Parathyroid adenoma (tissue), 2 donors: Measurements from ENCODE around the gene CHPF2.
A peak's percentile ranks its signal among the peaks of the same experiment; 100 is the strongest.

ENCODE experiments used
- H2AFZ ChIP-seq: fragments of 300-600 bp; sonication (generic); one replicate; pipeline ENCODE4 v1.7.0; 2017; ENCODE audit warnings: antibody characterized with exemption, mild to moderate bottlenecking
- H3K27ac ChIP-seq: fragments of 300-600 bp; sonication (generic); one replicate; pipeline ENCODE4 v1.7.0; 2017
- H3K27me3 ChIP-seq: fragments of 300-600 bp; sonication (generic); one replicate; pipeline ENCODE4 v1.7.0; 2017; ENCODE audit warnings: low read length; ENCODE audit not compliant: control insufficient read depth, insufficient read depth
- H3K36me3 ChIP-seq: fragments of 300-600 bp; sonication (generic); one replicate; pipeline ENCODE4 v1.7.0; 2017; ENCODE audit warnings: low read length; ENCODE audit not compliant: control insufficient read depth, insufficient read depth
- H3K4me1 ChIP-seq: fragments of 300-600 bp; sonication (generic); one replicate; pipeline ENCODE4 v1.7.0; 2017; ENCODE audit warnings: control low read depth
- H3K4me2 ChIP-seq: fragments of 300-600 bp; sonication (generic); one replicate; pipeline ENCODE4 v1.7.0; 2017; ENCODE audit warnings: low read length
- H3K4me3 ChIP-seq: fragments of 300-600 bp; sonication (generic); one replicate; pipeline ENCODE4 v1.7.0; 2017; ENCODE audit warnings: low read depth, low read length
- H3K79me2 ChIP-seq: fragments of 300-600 bp; sonication (generic); one replicate; pipeline ENCODE4 v1.7.0; 2017; ENCODE audit warnings: control low read depth
- H3K9ac ChIP-seq: fragments of 300-600 bp; sonication (generic); one replicate; pipeline ENCODE4 v1.7.0; 2017; ENCODE audit warnings: mild to moderate bottlenecking
- H3K9me3 ChIP-seq: fragments of 300-600 bp; sonication (generic); one replicate; pipeline ENCODE4 v1.7.0; 2017; ENCODE audit warnings: low read length; ENCODE audit not compliant: control insufficient read depth
- TF ChIP-seq, protein P1 (sequence below): fragments of 300-600 bp; sonication (generic); IDR thresholded peaks from one replicate; pipeline ENCODE4 v1.7.0; 2017; ENCODE audit warnings: antibody characterized with exemption, mild to moderate bottlenecking
- donor health status: primary hyperparathyroidism.

Gene CHPF2

DNA sequence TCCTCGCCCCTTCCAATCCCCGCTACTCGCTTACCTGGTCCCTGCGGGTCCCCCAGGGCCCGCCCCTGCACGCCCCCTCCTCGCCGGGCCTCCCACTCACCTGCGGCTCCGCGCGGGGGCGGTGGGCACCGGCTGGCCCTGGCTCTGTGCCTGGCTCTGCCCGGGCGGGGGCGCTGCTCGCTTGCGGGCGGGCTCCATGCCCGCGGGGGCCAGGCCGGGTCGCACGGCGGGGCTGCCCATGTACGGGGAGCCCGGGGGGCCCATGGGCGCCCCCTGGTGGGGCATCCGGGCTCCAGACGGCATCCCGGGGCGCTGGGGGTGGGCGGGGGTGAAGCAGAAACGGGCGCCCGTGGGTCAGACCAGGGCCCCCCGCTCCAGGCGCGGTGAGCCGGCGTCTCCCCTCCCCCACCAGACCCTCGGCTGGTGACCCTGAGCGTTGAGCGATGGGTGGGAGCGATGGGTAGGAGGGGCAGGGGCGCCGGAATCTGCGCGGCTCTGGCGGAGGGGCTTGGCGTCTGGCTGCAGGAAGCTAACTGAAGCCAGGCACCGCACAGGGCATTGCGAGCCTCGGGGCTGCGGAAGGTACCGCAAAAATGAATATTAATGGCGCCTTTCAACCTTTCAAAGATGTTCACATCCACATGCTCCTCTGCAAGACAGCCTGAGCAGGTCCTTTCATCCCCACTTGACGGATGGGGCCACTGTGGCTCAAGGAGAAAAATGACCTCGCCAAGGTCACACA is 13.2 kb downstream of the CHPF2 start:
- Histone ChIP-seq H3K9ac (no peak overlapping the region), H3K79me2 (no peaks in the 10 kb centered on the region), H3K36me3 (no peaks in the 10 kb centered on the region), H3K4me2 (no peak overlapping the region), H3K27me3 (no peaks in the 10 kb centered on the region), H3K27ac (no peak overlapping the region), H3K9me3 (no peaks in the 10 kb centered on the region), H3K4me3 (no peak overlapping the region), H3K4me1 (peaks cover 25% of the 10 kb centered on the region), H2AFZ (no peak overlapping the region)
- TF ChIP-seq, protein P1, sequence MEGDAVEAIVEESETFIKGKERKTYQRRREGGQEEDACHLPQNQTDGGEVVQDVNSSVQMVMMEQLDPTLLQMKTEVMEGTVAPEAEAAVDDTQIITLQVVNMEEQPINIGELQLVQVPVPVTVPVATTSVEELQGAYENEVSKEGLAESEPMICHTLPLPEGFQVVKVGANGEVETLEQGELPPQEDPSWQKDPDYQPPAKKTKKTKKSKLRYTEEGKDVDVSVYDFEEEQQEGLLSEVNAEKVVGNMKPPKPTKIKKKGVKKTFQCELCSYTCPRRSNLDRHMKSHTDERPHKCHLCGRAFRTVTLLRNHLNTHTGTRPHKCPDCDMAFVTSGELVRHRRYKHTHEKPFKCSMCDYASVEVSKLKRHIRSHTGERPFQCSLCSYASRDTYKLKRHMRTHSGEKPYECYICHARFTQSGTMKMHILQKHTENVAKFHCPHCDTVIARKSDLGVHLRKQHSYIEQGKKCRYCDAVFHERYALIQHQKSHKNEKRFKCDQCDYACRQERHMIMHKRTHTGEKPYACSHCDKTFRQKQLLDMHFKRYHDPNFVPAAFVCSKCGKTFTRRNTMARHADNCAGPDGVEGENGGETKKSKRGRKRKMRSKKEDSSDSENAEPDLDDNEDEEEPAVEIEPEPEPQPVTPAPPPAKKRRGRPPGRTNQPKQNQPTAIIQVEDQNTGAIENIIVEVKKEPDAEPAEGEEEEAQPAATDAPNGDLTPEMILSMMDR, result peak; percentile 35

DNA sequence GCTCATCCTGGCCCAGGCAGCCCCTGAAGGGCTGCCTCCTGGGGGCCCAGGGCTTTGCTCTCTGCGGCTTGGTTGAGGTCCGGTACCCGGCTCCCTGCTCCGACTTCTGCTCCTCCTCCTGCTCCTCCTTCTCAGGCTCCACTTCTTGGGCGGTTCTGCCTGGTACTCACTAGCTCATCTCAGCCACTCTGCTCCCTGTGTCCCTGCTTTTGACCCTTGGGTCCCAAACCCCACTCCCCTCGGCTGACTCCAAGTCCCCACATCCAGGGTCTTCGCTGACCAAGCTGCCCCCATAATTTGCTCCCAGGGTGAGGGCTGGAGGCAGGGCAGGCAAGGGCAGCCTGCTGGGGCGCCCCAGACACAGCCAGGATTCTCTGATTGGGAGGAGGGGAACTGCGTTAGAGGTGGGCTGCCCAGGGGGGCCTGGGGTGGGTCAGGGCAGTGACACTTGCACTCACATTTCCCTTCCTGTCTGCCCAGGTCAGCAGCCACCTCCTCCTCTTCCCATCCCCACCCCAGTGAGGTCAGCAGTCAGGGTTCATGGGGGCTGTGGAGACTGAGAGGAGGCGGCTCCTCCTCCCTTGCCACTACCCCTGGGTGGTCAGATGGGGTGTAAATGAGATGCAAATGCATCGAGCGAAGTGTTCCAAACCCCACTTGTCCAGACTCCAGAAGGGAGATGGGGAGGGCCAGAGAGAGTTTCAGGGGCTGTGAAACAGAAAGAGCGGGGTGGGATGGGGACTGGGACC is 14.0 kb downstream of the CHPF2 start:
- TF ChIP-seq, protein P1, result no peak
- H3K79me2 ChIP-seq, result no peaks in the 10 kb centered on the region
- peaks cover 31% of the 10 kb centered on the region for H3K4me1 ChIP-seq
- H3K9me3 ChIP-seq, result no peaks in the 10 kb centered on the region
- no peak overlapping the region for H3K4me3 ChIP-seq
- H3K27me3 ChIP-seq, result no peaks in the 10 kb centered on the region
- no peak overlapping the region for H3K27ac ChIP-seq
- H3K4me2 ChIP-seq, result no peak overlapping the region
- no peak overlapping the region for H2AFZ ChIP-seq
- no peak overlapping the region for H3K9ac ChIP-seq
- no peaks in the 10 kb centered on the region for H3K36me3 ChIP-seq

DNA sequence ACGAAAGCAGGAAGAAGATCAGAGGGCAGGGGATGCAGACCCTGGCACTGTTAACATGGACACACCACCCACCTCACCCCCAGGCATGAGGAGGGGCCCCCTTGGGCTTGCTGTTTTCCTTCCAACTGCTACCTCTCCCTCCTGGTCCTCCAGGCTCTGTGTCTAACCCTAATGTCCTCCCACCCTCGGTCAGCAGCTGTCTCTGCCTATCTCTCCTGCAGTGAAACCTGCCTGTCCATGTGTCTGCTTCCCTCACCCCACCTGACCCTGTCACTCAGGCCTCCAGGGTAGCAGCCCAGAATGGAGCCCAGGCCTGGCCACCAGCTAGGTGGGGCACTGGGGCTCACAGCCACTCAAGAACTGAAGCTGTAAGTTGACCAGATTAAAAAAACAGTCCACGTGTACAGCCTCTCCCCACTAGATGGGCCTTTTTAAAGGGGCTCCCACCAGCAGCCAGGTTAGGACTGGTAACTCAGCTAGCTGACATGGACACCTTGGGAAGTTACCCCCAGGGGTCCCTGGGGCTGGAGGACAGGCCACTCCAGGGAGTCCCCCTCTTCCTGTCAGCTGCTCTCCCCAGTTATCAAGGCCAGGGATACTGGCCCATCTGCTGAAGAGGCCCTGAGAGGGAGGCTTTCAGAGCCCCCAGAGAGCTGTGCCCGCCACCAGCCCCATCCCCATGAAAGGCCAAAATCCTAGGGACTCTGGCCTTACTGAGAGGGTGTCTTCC is 14.7 kb downstream of the CHPF2 start:
- Histone ChIP-seq H3K27ac (no peak overlapping the region), H2AFZ (no peak overlapping the region), H3K79me2 (no peaks in the 10 kb centered on the region), H3K4me1 (peaks cover 31% of the 10 kb centered on the region), H3K9me3 (no peaks in the 10 kb centered on the region), H3K4me2 (peak overlapping the region; percentile 95), H3K27me3 (no peaks in the 10 kb centered on the region), H3K9ac (peak overlapping the region; percentile 6), H3K36me3 (no peaks in the 10 kb centered on the region), H3K4me3 (peak overlapping the region; percentile 75)
- TF ChIP-seq, protein P1, result no peak

DNA sequence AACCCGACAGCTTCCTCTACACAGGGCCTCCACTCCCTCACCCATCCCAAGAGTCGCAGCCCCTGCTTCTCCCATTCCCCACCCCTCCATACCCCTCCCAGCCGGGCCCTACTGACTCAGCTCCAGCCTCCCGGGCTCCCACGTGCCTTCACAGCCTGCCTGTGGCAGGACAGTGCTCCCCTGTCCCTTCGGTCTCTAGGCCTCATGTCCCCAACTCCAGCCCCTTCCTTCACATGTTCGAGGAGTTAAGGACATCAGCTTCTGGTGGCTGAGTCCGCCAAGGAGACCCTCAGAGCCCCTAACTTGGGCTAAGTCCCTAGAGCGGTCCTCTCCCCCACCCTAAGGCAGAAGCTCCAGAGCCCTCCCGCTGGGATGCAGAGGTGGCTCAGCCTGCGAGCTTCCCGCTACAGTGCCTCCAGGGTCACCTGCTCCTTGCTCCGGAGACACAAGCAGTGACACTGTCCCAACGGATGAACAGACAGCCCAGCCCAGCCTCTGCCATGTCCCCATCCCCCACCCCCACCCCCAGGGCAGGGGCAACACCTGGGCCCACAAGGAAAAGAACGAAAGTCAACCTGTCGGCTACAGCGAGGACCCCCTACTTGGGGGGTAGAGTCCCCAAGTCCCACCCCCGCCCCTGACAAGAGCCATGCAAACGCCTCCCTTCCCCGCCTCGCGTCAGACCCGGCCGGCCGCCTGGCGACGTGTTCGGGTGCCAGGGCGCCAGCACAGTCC is 15.5 kb downstream of the CHPF2 start:
- no peaks in the 10 kb centered on the region for H3K9me3 ChIP-seq
- H3K4me3 ChIP-seq, result peak overlapping the region; percentile 75
- no peaks in the 10 kb centered on the region for H3K36me3 ChIP-seq
- TF ChIP-seq, protein P1, result no peak
- H3K27ac ChIP-seq, result peak overlapping the region; percentile 58
- H2AFZ ChIP-seq, result peak overlapping the region; percentile 80
- peak overlapping the region; percentile 95 for H3K4me2 ChIP-seq
- peaks cover 33% of the 10 kb centered on the region for H3K4me1 ChIP-seq
- H3K79me2 ChIP-seq, result no peaks in the 10 kb centered on the region
- peak overlapping the region; percentile 50 for H3K9ac ChIP-seq
- H3K27me3 ChIP-seq, result no peaks in the 10 kb centered on the region
